DOHH2 (cell line): Measurements from ENCODE around the gene CACNA2D2.

Experiments used
- H3F3A ChIP-seq: fragments of 200-600 bp; sonication (generic), shearing (Covaris generic); 2 replicates; pipeline ENCODE4 v1.6.0; 2016; ENCODE audit warnings: antibody characterized with exemption, mild to moderate bottlenecking; ENCODE audit not compliant: control insufficient read depth, insufficient read depth
- H3K27ac ChIP-seq: fragments of 200-600 bp; sonication (generic); 2 replicates; pipeline ENCODE4 v1.5.1; 2014; ENCODE audit warnings: low read depth, mild to moderate bottlenecking, low read length, moderate library complexity
- H3K27me3 ChIP-seq: fragments of 200-600 bp; sonication (generic); 2 replicates; pipeline ENCODE4 v1.6.1; 2014; ENCODE audit warnings: mild to moderate bottlenecking, low read length, mixed read lengths; ENCODE audit not compliant: control insufficient read depth
- H3K36me3 ChIP-seq: fragments of 200-600 bp; sonication (generic); 2 replicates; pipeline ENCODE4 v1.6.1; 2014; ENCODE audit warnings: mild to moderate bottlenecking, low read length, moderate library complexity, mixed read lengths; ENCODE audit not compliant: control insufficient read depth
- H3K4me1 ChIP-seq: fragments of 200-600 bp; sonication (generic); 2 replicates; pipeline ENCODE4 v1.6.1; 2014; ENCODE audit warnings: mild to moderate bottlenecking, low read length, mixed read lengths; ENCODE audit not compliant: control insufficient read depth
- H3K4me2 ChIP-seq: fragments of 200-600 bp; sonication (generic); 2 replicates; pipeline ENCODE4 v1.6.0; 2014; ENCODE audit warnings: mild to moderate bottlenecking, low read length, moderate library complexity
- H3K4me3 ChIP-seq: fragments of 200-600 bp; sonication (generic); 2 replicates; pipeline ENCODE4 v1.5.1; 2014; ENCODE audit warnings: mild to moderate bottlenecking, low read length, mixed read lengths
- H3K79me2 ChIP-seq: fragments of 200-600 bp; sonication (generic); 2 replicates; pipeline ENCODE4 v1.6.1; 2014; ENCODE audit warnings: mild to moderate bottlenecking, low read length, mixed read lengths; ENCODE audit not compliant: control insufficient read depth
- H3K9me2 ChIP-seq: fragments of 200-600 bp; sonication (generic); replicated peaks from 2 replicates; pipeline ENCODE4 v1.6.1; 2014; ENCODE audit warnings: mild to moderate bottlenecking, low read length, mixed read lengths; ENCODE audit not compliant: control insufficient read depth
- H3K9me3 ChIP-seq: fragments of 200-600 bp; sonication (generic); 2 replicates; pipeline ENCODE4 v1.6.1; 2014; ENCODE audit warnings: antibody characterized with exemption, low read length, mixed read lengths; ENCODE audit not compliant: control insufficient read depth, insufficient read depth
- H4K20me1 ChIP-seq: fragments of 200-600 bp; sonication (generic); 2 replicates; pipeline ENCODE4 v1.6.0; 2014; ENCODE audit warnings: low read depth, mild to moderate bottlenecking, antibody characterized with exemption, low read length, moderate library complexity; ENCODE audit not compliant: control insufficient read depth, insufficient read depth
- CTCF ChIP-seq: fragments of 200-600 bp; sonication (generic); IDR thresholded peaks from one replicate; pipeline ENCODE4 v1.5.1; 2014; ENCODE audit warnings: antibody characterized with exemption, mild to moderate bottlenecking, low read depth, low read length; ENCODE audit not compliant: poor library complexity, severe bottlenecking
- EZH2phosphoT487 ChIP-seq: fragments of 200-600 bp; sonication (generic); IDR thresholded peaks from 2 replicates; pipeline ENCODE4 v1.6.1; 2017; ENCODE audit warnings: borderline replicate concordance, mild to moderate bottlenecking, antibody characterized with exemption, low read length, moderate library complexity, mixed read lengths

CACNA2D2 gene

GRCh38 chr3:50435371-50436113 is 67.9 kb downstream of the CACNA2D2 start:
- H3K9me2 ChIP-seq: no peaks in the 10 kb centered on the region
- no peak overlapping the region for H3K4me2 ChIP-seq
- no peak for TF ChIP-seq EZH2phosphoT487
- TF ChIP-seq CTCF: no peak
- H3K4me3 ChIP-seq: no peak overlapping the region
- no peaks in the 10 kb centered on the region for H3K9me3 ChIP-seq
- H4K20me1 ChIP-seq: no peaks in the 10 kb centered on the region; the same call in 1 of the 2 replicates
- H3K27me3 ChIP-seq: no peaks in the 10 kb centered on the region
- no peak overlapping the region for H3K27ac ChIP-seq
- H3K4me1 ChIP-seq: no peaks in the 10 kb centered on the region
- no peaks in the 10 kb centered on the region for H3K79me2 ChIP-seq
- H3F3A ChIP-seq: no peaks in the 10 kb centered on the region
- H3K36me3 ChIP-seq: no peaks in the 10 kb centered on the region

GRCh38 chr3:50433954-50434353 is 69.5 kb downstream of the CACNA2D2 start:
- Histone ChIP-seq H3K4me1 (no peaks in the 10 kb centered on the region), H3K27me3 (no peaks in the 10 kb centered on the region), H4K20me1 (no peaks in the 10 kb centered on the region), H3K79me2 (no peaks in the 10 kb centered on the region), H3F3A (no peaks in the 10 kb centered on the region), H3K4me3 (no peak overlapping the region), H3K27ac (no peak overlapping the region), H3K36me3 (no peaks in the 10 kb centered on the region), H3K9me3 (no peaks in the 10 kb centered on the region), H3K4me2 (no peak overlapping the region), H3K9me2 (no peaks in the 10 kb centered on the region)
- TF ChIP-seq CTCF (no peak), EZH2phosphoT487 (no peak)

- Histone ChIP-seq H3K4me2 (no peak overlapping the region), H3K79me2 (no peaks in the 10 kb centered on the region), H3K4me1 (no peaks in the 10 kb centered on the region), H3K4me3 (no peak overlapping the region), H3K9me3 (no peaks in the 10 kb centered on the region), H3K27me3 (no peaks in the 10 kb centered on the region), H4K20me1 (no peaks in the 10 kb centered on the region), H3K36me3 (no peaks in the 10 kb centered on the region), H3K9me2 (no peaks in the 10 kb centered on the region), H3F3A (no peaks in the 10 kb centered on the region), H3K27ac (no peak overlapping the region)
- TF ChIP-seq EZH2phosphoT487 (no peak), CTCF (no peak)
Measured at GRCh38 chr3:50430950-50431435, 72.4 kb downstream of the CACNA2D2 start.
